GM23338 (cell line): Measurements from ENCODE around the gene AMPD2. TPM values are rescaled to one million over a fixed set of nuclear protein-coding genes. Genes with fewer than 3 reads are reported as not detected.
"Not testable (repeated sequence)": the region's sequence is repeated elsewhere in the genome, so short reads cannot be mapped to it uniquely, and the experiment has no call there.

Experiments
- ATAC-seq: fragments of 200-7000 bp; cut with Tn5 transposase; 3 replicates; pipeline ENCODE4 v1.9.1; 2020
- DNase-seq: peaks from one replicate; pipeline ENCODE4 v3.0.0-alpha.2; 2015; ENCODE audit warnings: low spot score
- H2AFZ ChIP-seq: fragments of 200-600 bp; sonication (generic); 2 replicates; pipeline ENCODE4 v1.8.0; 2016; ENCODE audit warnings: antibody characterized with exemption, mild to moderate bottlenecking, moderate library complexity
- H3F3A ChIP-seq: fragments of 200-600 bp; sonication (generic); replicated peaks from 2 replicates; pipeline ENCODE4 v1.8.0; 2017; ENCODE audit warnings: antibody characterized with exemption, mixed run types, low read depth
- H3K27ac ChIP-seq: fragments of 200-600 bp; sonication (generic); 2 replicates; pipeline ENCODE4 v1.6.1; 2016; ENCODE audit warnings: low read depth
- H3K27me3 ChIP-seq: fragments of 200-600 bp; sonication (generic); 2 replicates; pipeline ENCODE4 v1.8.0; 2016; ENCODE audit warnings: mild to moderate bottlenecking, mixed run types, moderate library complexity; ENCODE audit not compliant: insufficient read depth
- H3K36me3 ChIP-seq: fragments of 200-600 bp; sonication (generic); 2 replicates; pipeline ENCODE4 v1.8.0; 2016; ENCODE audit warnings: mild to moderate bottlenecking; ENCODE audit not compliant: insufficient read depth
- H3K4me1 ChIP-seq: fragments of 200-600 bp; sonication (generic); 2 replicates; pipeline ENCODE4 v1.8.0; 2016; ENCODE audit warnings: mild to moderate bottlenecking, moderate library complexity; ENCODE audit not compliant: insufficient read depth
- H3K4me2 ChIP-seq: fragments of 200-600 bp; sonication (generic); 2 replicates; pipeline ENCODE4 v1.7.1; 2017; ENCODE audit warnings: mixed run types
- H3K4me3 ChIP-seq: fragments of 200-600 bp; sonication (generic); 2 replicates; pipeline ENCODE4 v1.6.1; 2016; ENCODE audit warnings: mixed run types
- H3K79me2 ChIP-seq: fragments of 200-600 bp; sonication (generic); replicated peaks from 2 replicates; pipeline ENCODE4 v1.8.0; 2017; ENCODE audit warnings: mild to moderate bottlenecking; ENCODE audit not compliant: insufficient read depth
- H3K9me2 ChIP-seq: fragments of 200-600 bp; sonication (generic); 2 replicates; pipeline ENCODE4 v1.8.0; 2017; ENCODE audit not compliant: insufficient read depth
- H4K20me1 ChIP-seq: fragments of 200-600 bp; sonication (generic); replicated peaks from 2 replicates; pipeline ENCODE4 v1.8.0; 2017; ENCODE audit warnings: mild to moderate bottlenecking; ENCODE audit not compliant: insufficient read depth
- H3K27ac Mint-ChIP-seq: 2 replicates; pipeline ENCODE4 v1.8.0; 2020; ENCODE audit warnings: inconsistent platforms, mild to moderate bottlenecking, moderate library complexity, mixed read lengths
- H3K27me3 Mint-ChIP-seq: 3 replicates; pipeline ENCODE4 v1.8.0; 2022; ENCODE audit warnings: low read depth, mild to moderate bottlenecking, moderate library complexity, mixed read lengths, inconsistent platforms; ENCODE audit not compliant: insufficient read depth, poor library complexity
- H3K36me3 Mint-ChIP-seq: 3 replicates; pipeline ENCODE4 v1.8.0; 2021; ENCODE audit warnings: low read depth, mild to moderate bottlenecking, inconsistent platforms, moderate library complexity, mixed read lengths
- H3K4me1 Mint-ChIP-seq: 3 replicates; pipeline ENCODE4 v1.8.0; 2020; ENCODE audit warnings: mild to moderate bottlenecking, inconsistent platforms, mixed read lengths
- H3K4me3 Mint-ChIP-seq: 3 replicates; pipeline ENCODE4 v1.8.0; 2021; ENCODE audit warnings: moderate library complexity, mild to moderate bottlenecking, inconsistent platforms, mixed read lengths
- H3K9me3 Mint-ChIP-seq: 3 replicates; pipeline ENCODE4 v1.8.0; 2020; ENCODE audit warnings: moderate library complexity, mild to moderate bottlenecking, inconsistent platforms, mixed read lengths
- EZH2 ChIP-seq: fragments of 200-600 bp; sonication (generic); IDR thresholded peaks from one replicate; pipeline ENCODE4 v1.8.0; 2017; ENCODE audit warnings: antibody characterized with exemption, mild to moderate bottlenecking, low read depth; ENCODE audit not compliant: unreplicated experiment
- ZNF114 ChIP-seq: fragments of 250-450 bp; sonication (Bioruptor Pico); IDR thresholded peaks from 2 replicates; pipeline ENCODE4 v1.5.0; 2020; ENCODE audit warnings: mild to moderate bottlenecking, moderate library complexity
- ZNF462 ChIP-seq: fragments of 250-450 bp; sonication (Bioruptor Pico); IDR thresholded peaks from 2 replicates; pipeline ENCODE4 v1.5.0; 2020; ENCODE audit warnings: mild to moderate bottlenecking, moderate library complexity
- polyA plus RNA-seq: library from polyadenylated mRNA; unstranded; fragments of >200 nt; fragmentation: Nextera tagmentation; extraction: Ambion mirVana; gene quantifications from 2 replicates; pipeline ENCODE4 v1.2.1, GENCODE V29; 2016
- total RNA-seq: library from RNA; depleted of rRNA; stranded (reverse); fragments of >200 nt; shearing (Covaris generic); gene quantifications from 2 replicates; pipeline ENCODE4 v1.2.3, GENCODE V29; 2014

AMPD2 gene
- total and polyA plus RNA-seq, 2 experiments from 2014 or later: 24.5 to 62.1 TPM

GRCh38 chr1:109671067-109671466 is 51.4 kb downstream of the AMPD2 start (continued):
- TF ChIP-seq ZNF114 (CRISPR knock-in tag) (no peak), ZNF462 (CRISPR knock-in tag) (no peak), EZH2 (no peak)

DNA sequence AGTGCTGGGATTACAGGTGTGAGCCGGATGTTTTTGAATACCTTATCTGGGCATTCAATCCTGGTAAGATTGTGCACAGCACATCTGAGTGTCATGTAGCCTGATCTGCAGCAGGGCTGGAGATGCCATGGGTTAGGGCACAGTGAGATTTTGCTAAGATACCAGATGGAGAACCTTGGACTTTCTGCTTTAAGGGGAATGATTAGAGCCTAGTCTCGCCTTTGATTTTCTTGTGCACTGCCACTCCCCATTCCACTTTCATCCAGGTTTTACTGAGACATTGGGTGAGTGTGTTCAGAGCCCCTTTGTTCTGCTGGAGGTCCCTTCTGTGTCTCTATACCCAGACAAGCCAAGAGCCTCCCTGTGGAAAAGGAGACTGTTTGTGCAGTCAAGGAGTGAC is 54.2 kb downstream of the AMPD2 start:
- H3K4me2 ChIP-seq, H3F3A ChIP-seq, H3K4me3 ChIP-seq, H2AFZ ChIP-seq, H3K27me3 Mint-ChIP-seq, H3K27ac ChIP-seq, ATAC-seq, H3K4me3 Mint-ChIP-seq, H3K36me3 ChIP-seq, H3K9me2 ChIP-seq, H4K20me1 ChIP-seq, H3K27me3 ChIP-seq, DNase-seq, H3K79me2 ChIP-seq, H3K27ac Mint-ChIP-seq, H3K9me3 Mint-ChIP-seq, H3K4me1 Mint-ChIP-seq, H3K4me1 ChIP-seq, H3K36me3 Mint-ChIP-seq: not testable (repeated sequence)

DNA sequence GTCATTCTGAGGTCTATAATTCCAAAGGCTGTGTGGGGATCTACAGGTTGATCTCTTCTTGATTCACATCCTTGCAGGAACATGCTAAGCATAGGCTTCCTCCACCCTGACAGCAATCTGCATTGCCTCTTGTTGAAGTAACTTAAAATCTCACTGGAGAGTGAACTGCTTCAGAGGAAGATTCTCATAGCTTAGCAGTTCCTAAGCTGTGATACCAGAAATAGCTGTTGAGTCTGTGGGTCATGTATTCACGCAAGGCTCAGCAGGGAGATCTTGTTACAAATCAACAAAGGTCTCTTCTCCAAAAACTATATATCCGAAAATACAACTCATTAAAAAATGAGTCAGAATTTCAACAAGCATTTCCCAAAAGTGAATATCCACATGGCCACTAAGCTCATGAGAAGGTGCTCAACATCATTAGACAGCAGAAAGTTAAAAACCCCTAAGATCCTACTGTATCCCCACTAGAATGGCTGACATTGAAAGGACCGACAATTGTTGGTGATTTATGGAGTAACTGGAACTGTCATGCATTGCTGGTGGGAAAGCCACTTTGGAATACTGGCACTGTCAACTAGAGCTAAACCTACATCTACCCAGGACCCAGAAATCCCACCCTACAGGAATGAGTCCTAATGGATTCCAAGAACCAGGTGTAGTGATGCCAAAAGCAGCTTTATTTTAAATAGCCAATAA is 57.2 kb downstream of the AMPD2 start:
- not testable (repeated sequence) for H3K36me3 Mint-ChIP-seq, H3K27ac Mint-ChIP-seq, H3K27me3 Mint-ChIP-seq, H2AFZ ChIP-seq, H3K79me2 ChIP-seq, H3K27ac ChIP-seq, H3K4me1 Mint-ChIP-seq, H3K4me1 ChIP-seq, H3F3A ChIP-seq, DNase-seq, H3K4me3 ChIP-seq, H3K9me2 ChIP-seq, H3K4me2 ChIP-seq, H3K36me3 ChIP-seq, H3K9me3 Mint-ChIP-seq, H3K4me3 Mint-ChIP-seq, ATAC-seq, H3K27me3 ChIP-seq, H4K20me1 ChIP-seq
